Thoracic aorta (tissue), 2 donors: ENCODE data around the gene WDFY4. TPM values are rescaled to one million over a fixed set of nuclear protein-coding genes. Genes with fewer than 3 reads are reported as not detected.

Experiments used
- ATAC-seq: fragments of 150-250 bp; one replicate; pipeline ENCODE4 v1.8.0; 2017; ENCODE audit warnings: low read depth; ENCODE audit not compliant: insufficient number of reproducible peaks, low FRiP score
- DNase-seq: peaks from one replicate; pipeline ENCODE4 v3.0.0-alpha.2; 2020; ENCODE audit warnings: low spot score
- H3K27ac ChIP-seq, 2 donors: fragments of 200-600 bp; sonication (generic); 1 replicate in 1 of 2; 2 replicates in 1 of 2; pipeline ENCODE4 v1.5.1; 2016; ENCODE audit warnings: mild to moderate bottlenecking in 2 of 2, moderate library complexity in 2 of 2
- H3K27me3 ChIP-seq: fragments of 200-600 bp; sonication (generic); replicated peaks from 2 replicates; pipeline ENCODE4 v1.6.0; 2016; ENCODE audit warnings: mild to moderate bottlenecking; ENCODE audit not compliant: insufficient read depth
- H3K36me3 ChIP-seq: fragments of 200-600 bp; sonication (generic); one replicate; pipeline ENCODE4 v1.5.1; 2016
- H3K4me1 ChIP-seq, 2 donors: fragments of 200-600 bp; sonication (generic); 1 replicate in 1 of 2; 2 replicates in 1 of 2; pipeline versions ENCODE4 v1.5.1 to v1.6.0; 2016; ENCODE audit warnings: low read depth in 2 of 2, mild to moderate bottlenecking in 1 of 2; ENCODE audit not compliant: control insufficient read depth in 1 of 2
- H3K4me3 ChIP-seq: fragments of 200-600 bp; sonication (generic); 2 replicates; pipeline ENCODE4 v1.5.1; 2016; ENCODE audit warnings: mild to moderate bottlenecking
- H3K9me3 ChIP-seq: fragments of 200-600 bp; sonication (generic); 2 replicates; pipeline ENCODE4 v1.5.1; 2016
- CTCF ChIP-seq: fragments of 200-600 bp; sonication (generic); IDR thresholded peaks from one replicate; pipeline ENCODE4 v1.5.1; 2019; ENCODE audit warnings: antibody characterized with exemption
- total RNA-seq, 2 donors: library from RNA; depleted of rRNA; stranded (reverse); fragments of >200 nt; gene quantifications; one replicate each; pipeline versions ENCODE4 v1.1.0 to v1.2.3, GENCODE V29; 2016

The WDFY4 gene
- total RNA-seq, 2 donors from 2014 or later: 10.0 to 14.9 TPM

GRCh38 chr10:48946332-48946731 lies 261.7 kb downstream of the WDFY4 start:
- ATAC-seq (no peak), DNase-seq (no peak)
- no peak overlapping the region for H3K4me3 ChIP-seq
- H3K36me3 ChIP-seq: no peaks in the 10 kb centered on the region
- H3K4me1 ChIP-seq: peaks cover 17 to 31% of the 10 kb centered on the region in 2 donors
- no peak for TF ChIP-seq CTCF
- H3K27ac ChIP-seq: no peak overlapping the region
- no peaks in the 10 kb centered on the region for H3K27me3 ChIP-seq
- no peaks in the 10 kb centered on the region for H3K9me3 ChIP-seq

- Histone ChIP-seq H3K27ac (peak overlapping the region; percentile 43 to 47), H3K4me1 (peaks cover 17 to 31% of the 10 kb centered on the region in 2 donors), H3K9me3 (no peaks in the 10 kb centered on the region), H3K4me3 (no peak overlapping the region), H3K27me3 (no peaks in the 10 kb centered on the region), H3K36me3 (no peaks in the 10 kb centered on the region)
- DNase-seq (no peak), ATAC-seq (no peak)
- no peak for TF ChIP-seq CTCF
Measured at GRCh38 chr10:48946891-48947500, 262.3 kb downstream of the WDFY4 start.

GRCh38 chr10:48947690-48948469 lies 263.2 kb downstream of the WDFY4 start:
- H3K4me3 ChIP-seq: no peak overlapping the region
- no peaks in the 10 kb centered on the region for H3K36me3 ChIP-seq
- no peak for DNase-seq
- no peak for ATAC-seq
- H3K27ac ChIP-seq: peak overlapping the region; percentile 43 to 47
- peaks cover 17 to 31% of the 10 kb centered on the region in 2 donors for H3K4me1 ChIP-seq
- H3K9me3 ChIP-seq: no peaks in the 10 kb centered on the region
- H3K27me3 ChIP-seq: no peaks in the 10 kb centered on the region
- TF ChIP-seq CTCF: no peak

GRCh38 chr10:48948470-48949037 lies 263.9 kb downstream of the WDFY4 start:
- Histone ChIP-seq H3K4me1 (peaks cover 17 to 31% of the 10 kb centered on the region in 2 donors), H3K4me3 (no peak overlapping the region), H3K27ac (peak overlapping the region in 1 of 2 donors; percentile 47), H3K36me3 (no peaks in the 10 kb centered on the region), H3K27me3 (no peaks in the 10 kb centered on the region), H3K9me3 (no peaks in the 10 kb centered on the region)
- DNase-seq (no peak), ATAC-seq (no peak)
- TF ChIP-seq CTCF: no peak

- Histone ChIP-seq H3K27me3 (no peaks in the 10 kb centered on the region), H3K4me1 (peaks cover 15 to 20% of the 10 kb centered on the region in 2 donors), H3K9me3 (no peaks in the 10 kb centered on the region), H3K27ac (no peak overlapping the region), H3K36me3 (no peaks in the 10 kb centered on the region), H3K4me3 (no peak overlapping the region)
- DNase-seq (no peak), ATAC-seq (no peak)
- no peak for TF ChIP-seq CTCF
Measured at GRCh38 chr10:48951707-48952106, 267.0 kb downstream of the WDFY4 start.
